Right lobe of liver (tissue), 6 donors: ENCODE measurements around the gene ACER3. TPM values are rescaled to one million over a fixed set of nuclear protein-coding genes. Genes with fewer than 3 reads are reported as not detected.

Experiments used
- ATAC-seq, 4 donors: fragments of 200-7000 bp; cut with Tn5 transposase; one replicate each; pipeline ENCODE4 v1.9.1; 2020; ENCODE audit warnings: mild to moderate bottlenecking in 4 of 4, moderate library complexity in 4 of 4
- DNase-seq, 3 donors: peaks; one replicate each; pipeline ENCODE4 v3.0.0-alpha.2; 2020
- H3K27ac ChIP-seq, 3 donors: fragments of 200-600 bp; one replicate each; pipeline ENCODE4 v1.8.0; 2022
- H3K27me3 ChIP-seq, 2 donors: fragments of 200-600 bp; one replicate each; pipeline ENCODE4 v1.8.0; 2022
- H3K36me3 ChIP-seq, 4 donors: fragments of 200-600 bp; sonication (generic) in 1 of 4; one replicate each; pipeline versions ENCODE4 v1.5.1 to v1.8.0; 2017 to 2022; ENCODE audit warnings: control low read depth in 1 of 4
- H3K4me1 ChIP-seq, 4 donors: fragments of 200-600 bp; sonication (generic) in 1 of 4; one replicate each; pipeline versions ENCODE4 v1.5.1 to v1.8.0; 2017 to 2022; ENCODE audit warnings: control low read depth in 1 of 4
- H3K4me3 ChIP-seq, 3 donors: fragments of 200-600 bp; one replicate each; pipeline ENCODE4 v1.8.0; 2022
- H3K9me3 ChIP-seq, 4 donors: fragments of 200-600 bp; sonication (generic) in 1 of 4; one replicate each; pipeline versions ENCODE4 v1.5.1 to v1.8.0; 2017 to 2022; ENCODE audit warnings: control low read depth in 1 of 4
- POLR2A ChIP-seq: fragments of 450-650 bp; IDR thresholded peaks from one replicate; pipeline ENCODE4 v1.6.1; 2017; ENCODE audit warnings: antibody characterized with exemption, mild to moderate bottlenecking
- WGBS: methylation state at CpG from one replicate; pipeline ENCODE4 v1.1.6; 2018; ENCODE audit warnings: low coverage, low lambda C conversion rate; ENCODE audit not compliant: insufficient coverage; ENCODE audit errors: missing lambda C conversion rate; 5-methylcytosine and 5-hydroxymethylcytosine counted together
- intact Hi-C, 2 donors: fragments of 100-400 bp; cut with DNase I; formaldehyde crosslinking; loops; one replicate each; pipeline versions ENCODE4 v1.11.2 to v1.14.1; 2022
- total RNA-seq, 6 experiments: library from RNA; depleted of rRNA in 2 of 6; stranded (reverse); fragments of >200 nt in 2 of 6; fragmentation: NEBNext Ultra II Directional in 3 of 6; extraction: Animal tissue kit (Norgen Biotek cat#: 25700) in 3 of 6; gene quantifications; one replicate each; pipeline versions ENCODE4 v1.1.0 to v1.2.4, GENCODE V29; 2016 to 2023
- TF ChIP-seq, protein P1 (sequence below), 4 donors: fragments of 200-600 bp in 3 of 4; fragments of 450-650 bp in 1 of 4; IDR thresholded peaks; one replicate each; pipeline versions ENCODE4 v1.5.1 to v1.8.0; 2016 to 2022; ENCODE audit warnings: antibody characterized with exemption in 4 of 4, mild to moderate bottlenecking in 2 of 4
- donor health status: DM: no; HTN: yes; CAD: no.
- donor health status: DM: no; HTN: no; CAD: no.
- donor health status: DM: no; HTN: no; CAD: no.
- donor health status: DM: no; HTN: yes; CAD: no.
- donor health status: DM: no; HTN: yes; CAD: no.

Gene ACER3
- total RNA-seq, 6 experiments from 2014 or later: 5.1 to 11.6 (median 7.3) TPM

DNA sequence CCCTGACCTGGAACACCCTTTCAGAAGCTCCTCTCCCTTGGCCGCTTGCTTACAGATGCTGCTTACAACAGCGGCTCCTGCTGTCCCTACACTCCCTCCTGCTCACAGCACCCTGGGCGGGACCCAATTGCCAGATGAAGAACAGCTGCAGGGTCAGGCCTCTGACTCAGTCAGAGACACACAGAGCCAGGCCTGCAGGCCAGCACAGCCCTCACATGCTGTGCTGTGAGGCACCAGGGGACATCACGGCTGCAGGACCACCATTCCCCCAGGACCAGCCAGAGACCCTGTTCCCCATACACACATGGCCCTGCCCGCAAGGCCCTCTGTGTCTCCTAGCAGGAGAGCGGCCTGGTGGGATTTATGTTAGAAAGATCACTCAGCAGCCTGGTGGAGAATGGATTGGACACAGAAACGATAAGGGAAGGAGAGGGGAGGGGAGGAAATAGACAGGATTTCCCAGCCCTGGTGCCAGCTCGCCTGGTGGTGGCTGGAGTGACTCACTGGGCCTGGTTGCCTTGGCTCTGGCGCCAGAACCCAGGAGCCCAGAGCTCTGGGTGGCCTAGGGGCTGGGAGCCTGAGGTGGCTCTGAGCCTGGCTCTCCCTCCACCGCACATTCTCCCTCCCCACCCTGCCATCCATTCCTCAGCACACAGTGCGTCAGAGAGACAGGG is 212.7 kb downstream of the ACER3 start:
- no peak overlapping the region for H3K4me3 ChIP-seq
- peaks cover 0 to 30% (median 5%) of the 10 kb centered on the region in 4 donors for H3K4me1 ChIP-seq
- 47% methylated on average over 3 of the region's 11 CpGs for whole genome bisulfite sequencing
- ATAC-seq (peak; percentile 55 to 79 (median 62)), DNase-seq (peak in 2 of 3 donors; percentile 57 to 58)
- TF ChIP-seq, protein P1, sequence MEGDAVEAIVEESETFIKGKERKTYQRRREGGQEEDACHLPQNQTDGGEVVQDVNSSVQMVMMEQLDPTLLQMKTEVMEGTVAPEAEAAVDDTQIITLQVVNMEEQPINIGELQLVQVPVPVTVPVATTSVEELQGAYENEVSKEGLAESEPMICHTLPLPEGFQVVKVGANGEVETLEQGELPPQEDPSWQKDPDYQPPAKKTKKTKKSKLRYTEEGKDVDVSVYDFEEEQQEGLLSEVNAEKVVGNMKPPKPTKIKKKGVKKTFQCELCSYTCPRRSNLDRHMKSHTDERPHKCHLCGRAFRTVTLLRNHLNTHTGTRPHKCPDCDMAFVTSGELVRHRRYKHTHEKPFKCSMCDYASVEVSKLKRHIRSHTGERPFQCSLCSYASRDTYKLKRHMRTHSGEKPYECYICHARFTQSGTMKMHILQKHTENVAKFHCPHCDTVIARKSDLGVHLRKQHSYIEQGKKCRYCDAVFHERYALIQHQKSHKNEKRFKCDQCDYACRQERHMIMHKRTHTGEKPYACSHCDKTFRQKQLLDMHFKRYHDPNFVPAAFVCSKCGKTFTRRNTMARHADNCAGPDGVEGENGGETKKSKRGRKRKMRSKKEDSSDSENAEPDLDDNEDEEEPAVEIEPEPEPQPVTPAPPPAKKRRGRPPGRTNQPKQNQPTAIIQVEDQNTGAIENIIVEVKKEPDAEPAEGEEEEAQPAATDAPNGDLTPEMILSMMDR (IDR thresholded peaks at IDR 0.05): peak in 3 of 4 donors; percentile 20 to 24 (median 20)
- TF ChIP-seq POLR2A: no peak
- no peaks in the 10 kb centered on the region for H3K27me3 ChIP-seq
- intact Hi-C loops: no loop called here
- peak overlapping the region; percentile 40 to 54 (median 53) for H3K27ac ChIP-seq
- no peaks in the 10 kb centered on the region for H3K36me3 ChIP-seq
- no peaks in the 10 kb centered on the region for H3K9me3 ChIP-seq

DNA sequence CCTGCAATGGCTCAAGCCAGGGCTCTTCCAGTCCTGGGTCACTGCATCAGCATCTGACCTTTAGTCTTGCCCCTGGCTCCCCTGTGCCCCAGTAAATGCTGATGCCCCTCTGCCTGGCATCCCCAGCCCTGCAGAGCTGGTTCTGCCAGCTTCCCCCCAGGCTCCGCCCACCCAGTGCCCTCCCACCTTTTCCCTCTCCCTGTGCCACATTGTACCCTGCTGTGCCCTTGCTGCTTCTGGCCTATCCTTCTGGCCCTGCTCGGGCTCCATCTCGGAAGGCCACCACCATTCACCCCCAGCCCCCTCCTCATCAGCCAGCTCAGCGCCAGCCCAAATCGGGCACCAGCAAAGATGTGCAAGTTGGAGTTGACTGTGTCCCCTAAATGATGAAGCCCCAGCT is 213.5 kb downstream of the ACER3 start:
- Histone ChIP-seq H3K4me1 (peaks cover 0 to 25% (median 3%) of the 10 kb centered on the region in 4 donors), H3K27ac (peak overlapping the region; percentile 40 to 54 (median 53)), H3K4me3 (no peak overlapping the region), H3K36me3 (no peaks in the 10 kb centered on the region), H3K9me3 (no peaks in the 10 kb centered on the region), H3K27me3 (no peaks in the 10 kb centered on the region)
- DNase-seq (peak in 1 of 3 donors; percentile 40), ATAC-seq (peak in 1 of 4 donors; percentile 8)
- intact Hi-C loops: no loop called here
- TF ChIP-seq, protein P1 (IDR thresholded peaks at IDR 0.05): no peak
- TF ChIP-seq POLR2A: no peak
- 95% methylated on average over 2 of the region's 5 CpGs for WGBS

DNA sequence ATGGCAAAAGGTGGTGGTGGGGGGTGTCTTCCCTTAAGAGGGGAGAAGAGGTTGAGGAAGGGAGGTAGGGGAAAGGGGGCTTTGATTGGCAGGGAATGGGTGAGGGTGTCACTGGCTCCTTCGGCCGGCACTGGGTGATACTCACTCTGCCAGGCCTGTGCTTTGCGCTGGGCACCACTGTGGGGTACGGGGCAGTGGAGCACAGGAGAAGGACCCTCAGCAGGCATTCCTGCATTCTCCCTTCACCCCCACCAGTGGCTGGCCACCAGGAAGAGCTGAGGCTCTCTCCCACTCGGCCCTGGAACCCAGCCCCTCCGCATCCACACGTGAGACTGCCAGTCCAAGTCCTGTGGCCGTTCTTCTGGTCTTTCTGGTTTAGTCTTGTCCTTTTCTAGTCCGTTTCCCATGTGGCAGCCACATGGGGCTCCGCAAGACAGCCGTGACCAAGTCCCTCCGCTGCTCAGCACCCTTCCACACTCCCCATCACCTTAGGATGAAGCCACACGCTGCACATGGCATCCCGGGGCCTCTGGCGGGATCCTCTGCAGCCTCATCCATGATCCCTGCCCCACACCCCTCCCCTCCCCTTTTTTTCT is 214.0 kb downstream of the ACER3 start:
- DNase-seq (peak in 1 of 3 donors; percentile 35), ATAC-seq (no peak)
- no peak overlapping the region for H3K4me3 ChIP-seq

DNA sequence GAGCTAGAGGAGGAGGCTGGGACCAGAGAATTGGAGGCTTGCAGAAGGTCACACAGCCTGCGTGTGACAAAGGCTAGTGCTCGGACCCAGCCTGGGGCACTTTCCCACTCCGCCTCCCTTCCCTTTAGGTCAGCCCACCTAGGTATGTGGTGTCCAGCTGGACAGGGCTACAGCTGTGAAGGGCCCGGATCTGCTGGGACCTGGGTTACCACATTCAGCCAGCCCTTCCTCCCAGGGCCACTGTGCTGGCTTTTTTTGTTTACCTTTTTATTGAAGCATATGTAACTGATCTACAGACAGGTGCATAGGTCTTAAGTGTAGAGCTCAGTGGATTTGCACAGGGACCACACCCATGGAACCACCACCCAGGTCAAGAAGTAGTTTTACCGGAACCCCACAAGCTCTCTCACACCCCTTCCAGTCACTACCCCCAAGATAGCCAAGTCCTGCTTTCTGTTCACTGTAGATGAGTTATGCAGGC is 214.7 kb downstream of the ACER3 start:
- WGBS: 70% methylated on average over 3 of the region's 5 CpGs
- H3K9me3 ChIP-seq: no peaks in the 10 kb centered on the region
- no peak overlapping the region for H3K4me3 ChIP-seq
- no peak overlapping the region for H3K27ac ChIP-seq
- DNase-seq (peak in 1 of 3 donors; percentile 28), ATAC-seq (no peak)
- peaks cover 0 to 25% (median 3%) of the 10 kb centered on the region in 4 donors for H3K4me1 ChIP-seq
- H3K27me3 ChIP-seq: no peaks in the 10 kb centered on the region
- intact Hi-C loops: no loop called here
- TF ChIP-seq, protein P1 (IDR thresholded peaks at IDR 0.05): no peak
- no peak for TF ChIP-seq POLR2A
- no peaks in the 10 kb centered on the region for H3K36me3 ChIP-seq

More for the DNA sequence above, 214.0 kb downstream of the ACER3 start:
- no peak for TF ChIP-seq POLR2A
- TF ChIP-seq, protein P1 (IDR thresholded peaks at IDR 0.05): no peak
- H3K9me3 ChIP-seq: no peaks in the 10 kb centered on the region
- no peaks in the 10 kb centered on the region for H3K27me3 ChIP-seq
- intact Hi-C loops: no loop called here
- WGBS: 87% methylated on average over 9 of the region's 15 CpGs
- no peak overlapping the region for H3K27ac ChIP-seq
- peaks cover 0 to 25% (median 3%) of the 10 kb centered on the region in 4 donors for H3K4me1 ChIP-seq
- no peaks in the 10 kb centered on the region for H3K36me3 ChIP-seq

Other genes starting within 250 kb of the ACER3 start
- gene LRRC32, start 190.2 kb upstream of the ACER3 start, total RNA-seq: 10 to 100 TPM in 4 of 6 experiments, 1 to 10 TPM in 2; 7.4 to 19.5 (median 14.5) TPM
- gene TSKU, start 77.6 kb upstream of the ACER3 start, total RNA-seq: 1,000 to 10,000 TPM in 1 of 6 experiments, 100 to 1,000 TPM in 4, 10 to 100 TPM in 1; 66.1 to 1,026 (median 278) TPM
- gene B3GNT6, start 173.5 kb downstream of the ACER3 start, total RNA-seq: not detected
- gene CAPN5, start 206.1 kb downstream of the ACER3 start, total RNA-seq: 10 to 100 TPM; 23.1 to 66.7 (median 43.3) TPM
- 1 to 10 TPM in 5 of 6 experiments, not detected in 1; 1.0 to 4.2 (median 2.0) TPM for gene OMP, start 241.9 kb downstream of the ACER3 start, total RNA-seq